Memory B cell (primary cell): Measurements from ENCODE around the gene MAN2C1.
"Not testable (repeated sequence)": the region's sequence is repeated elsewhere in the genome, so short reads cannot be mapped to it uniquely, and the experiment has no call there.

Source experiments
- ATAC-seq: fragments of 150-1000 bp; cut with Tn5 transposase; 2 replicates; pipeline ENCODE4 v1.10.0; 2021; ENCODE audit warnings: low read depth, mild to moderate bottlenecking, moderate library complexity
- DNase-seq, 2 donors: peaks; one replicate each; pipeline ENCODE4 v3.0.0; 2022; ENCODE audit warnings: low spot score in 2 of 2
- H3K27ac Mint-ChIP-seq: one replicate; pipeline ENCODE4 v1.8.0; 2022; ENCODE audit warnings: mild to moderate bottlenecking, moderate library complexity, mixed read lengths
- H3K27me3 Mint-ChIP-seq: one replicate; pipeline ENCODE4 v1.8.0; 2022; ENCODE audit warnings: mixed read lengths
- H3K36me3 Mint-ChIP-seq: one replicate; pipeline ENCODE4 v1.8.0; 2022; ENCODE audit warnings: mild to moderate bottlenecking, mixed read lengths
- H3K4me1 Mint-ChIP-seq: one replicate; pipeline ENCODE4 v1.8.0; 2022; ENCODE audit warnings: mixed read lengths
- H3K4me3 Mint-ChIP-seq: one replicate; pipeline ENCODE4 v1.8.0; 2022; ENCODE audit warnings: mild to moderate bottlenecking, moderate library complexity, mixed read lengths
- H3K9me3 Mint-ChIP-seq: one replicate; pipeline ENCODE4 v1.8.0; 2022; ENCODE audit warnings: mixed read lengths

The MAN2C1 gene

GRCh38 chr15:75325922-75326321 is 42.5 kb downstream of the MAN2C1 start:
- DNase-seq, result no peak
- peaks cover 10% of the 10 kb centered on the region for H3K27me3 Mint-ChIP-seq

GRCh38 chr15:75321711-75322110 is 46.7 kb downstream of the MAN2C1 start:
- DNase-seq, result no peak
- Mint-ChIP-seq H3K27ac (no peak overlapping the region), H3K36me3 (no peaks in the 10 kb centered on the region), H3K4me1 (no peaks in the 10 kb centered on the region), H3K4me3 (no peak overlapping the region), H3K27me3 (peaks cover 3% of the 10 kb centered on the region), H3K9me3 (no peaks in the 10 kb centered on the region)
- ATAC-seq, result no peak

More at GRCh38 chr15:75325922-75326321, 42.5 kb downstream of the MAN2C1 start:
- H3K27ac Mint-ChIP-seq, result no peak overlapping the region
- no peak for ATAC-seq
- H3K4me1 Mint-ChIP-seq, result peaks cover 3% of the 10 kb centered on the region
- no peaks in the 10 kb centered on the region for H3K36me3 Mint-ChIP-seq
- no peaks in the 10 kb centered on the region for H3K9me3 Mint-ChIP-seq
- H3K4me3 Mint-ChIP-seq, result no peak overlapping the region

DNA sequence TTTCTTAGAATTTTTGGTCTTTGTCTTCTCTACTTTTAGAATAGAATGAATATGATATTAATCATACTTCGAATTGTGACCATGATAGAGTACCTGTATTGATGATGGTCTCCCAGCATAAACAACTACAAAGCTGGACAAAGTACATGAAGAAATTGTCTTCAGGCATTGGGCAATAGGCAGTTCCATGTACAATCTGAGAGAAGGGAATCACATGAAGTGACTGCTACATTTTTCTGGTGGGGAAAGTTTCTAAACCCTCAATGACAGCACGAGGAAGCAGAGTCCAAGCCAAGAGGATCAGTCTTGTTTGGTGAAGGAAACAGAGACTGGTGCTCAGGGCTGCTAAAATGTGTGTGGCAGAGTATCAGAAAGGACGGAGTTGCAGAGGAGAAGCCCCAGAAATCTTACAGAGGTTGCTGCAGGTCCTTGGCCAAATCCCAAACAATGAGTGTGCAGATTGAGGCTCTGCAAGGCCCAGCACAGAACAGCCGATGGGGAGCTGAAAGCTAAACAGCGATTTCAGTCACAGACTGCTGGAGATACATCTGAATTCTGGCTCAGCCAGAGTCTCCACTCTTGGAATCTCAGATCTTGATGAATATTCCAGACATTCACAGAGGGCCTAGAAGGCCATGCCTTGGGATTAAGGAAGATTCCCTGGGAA is 49.0 kb downstream of the MAN2C1 start:
- DNase-seq, H3K27ac Mint-ChIP-seq, H3K36me3 Mint-ChIP-seq, ATAC-seq, H3K9me3 Mint-ChIP-seq, H3K4me3 Mint-ChIP-seq, H3K27me3 Mint-ChIP-seq, H3K4me1 Mint-ChIP-seq: not testable (repeated sequence)

DNA sequence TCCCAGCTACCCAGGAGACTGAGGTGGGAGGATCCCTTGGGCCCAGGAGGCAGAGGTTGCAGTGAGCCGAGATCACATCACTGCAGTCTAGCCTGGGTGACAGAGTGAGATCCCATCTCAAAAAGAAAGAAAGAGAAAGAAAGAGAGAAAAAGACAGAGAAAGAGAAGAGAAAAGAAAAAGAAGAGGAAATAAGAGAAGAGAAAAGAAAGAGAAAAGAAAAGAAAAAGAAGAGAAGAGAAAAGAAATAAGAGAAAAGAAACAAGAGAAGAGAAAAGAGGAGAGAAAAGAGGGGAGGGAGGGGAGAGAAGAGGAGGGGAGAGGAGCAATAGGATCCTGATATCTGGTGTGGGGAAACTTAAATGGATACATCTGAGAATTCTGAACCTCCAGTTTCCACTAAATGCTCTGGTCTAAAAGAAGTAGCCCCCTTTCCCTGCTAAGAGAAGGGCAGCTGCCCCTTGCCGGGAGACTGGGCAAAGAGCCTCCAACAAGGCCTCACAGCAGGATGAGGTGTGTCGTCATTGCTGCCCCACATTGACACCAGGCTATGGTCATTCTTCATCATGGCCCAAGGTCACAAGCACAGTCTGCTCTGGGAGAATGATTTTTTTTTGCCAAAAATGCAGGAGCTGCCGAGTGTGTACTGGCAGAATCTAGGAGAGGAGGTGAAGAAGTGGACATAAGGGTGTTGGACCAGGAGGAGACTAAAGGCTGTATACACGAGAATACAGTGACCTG is 53.7 kb downstream of the MAN2C1 start:
- Mint-ChIP-seq H3K36me3 (no peaks in the 10 kb centered on the region), H3K27me3 (peaks cover 10% of the 10 kb centered on the region), H3K27ac (no peak overlapping the region), H3K9me3 (no peaks in the 10 kb centered on the region), H3K4me1 (no peaks in the 10 kb centered on the region), H3K4me3 (no peak overlapping the region)
- ATAC-seq (no peak), DNase-seq (no peak)

DNA sequence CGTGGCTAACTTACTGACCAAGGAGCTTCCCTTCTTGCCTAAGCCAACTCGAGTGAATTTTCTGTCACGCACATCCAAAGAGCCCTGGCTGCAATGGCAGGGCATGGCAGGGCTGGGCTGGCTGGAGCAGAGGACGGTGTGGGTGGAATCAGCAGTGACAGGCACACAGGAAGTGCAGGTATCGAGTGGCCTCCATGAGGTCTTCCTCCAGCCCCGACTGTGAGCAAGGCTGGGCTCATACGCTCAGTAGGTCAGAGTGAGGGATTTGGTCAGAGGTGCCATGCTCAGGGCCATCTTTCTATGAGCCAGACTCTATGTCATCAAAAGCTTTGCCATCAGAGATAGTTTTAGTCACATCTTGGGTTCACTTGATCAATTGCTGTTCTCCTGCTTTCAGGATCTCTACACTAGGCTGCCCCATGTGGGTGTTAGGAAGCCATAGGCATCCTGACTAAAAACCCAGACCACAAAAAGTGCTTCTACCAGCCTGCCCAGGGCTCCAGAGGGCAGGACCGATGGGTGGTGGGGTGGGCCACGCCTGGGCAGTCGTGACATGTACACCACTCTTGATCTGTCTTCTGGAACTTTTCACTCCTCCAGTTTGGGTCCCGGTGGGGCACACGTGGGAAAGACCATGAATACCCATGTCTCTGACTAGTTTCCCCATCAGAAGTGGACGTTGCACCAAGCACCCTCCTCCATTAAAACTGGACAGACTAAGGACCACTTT is 55.1 kb downstream of the MAN2C1 start:
- DNase-seq (no peak), ATAC-seq (no peak)
- H3K36me3 Mint-ChIP-seq, result no peaks in the 10 kb centered on the region
- H3K27ac Mint-ChIP-seq, result no peak overlapping the region
- no peaks in the 10 kb centered on the region for H3K9me3 Mint-ChIP-seq
- H3K4me3 Mint-ChIP-seq, result no peak overlapping the region
- no peaks in the 10 kb centered on the region for H3K4me1 Mint-ChIP-seq
- H3K27me3 Mint-ChIP-seq, result peaks cover 13% of the 10 kb centered on the region

GRCh38 chr15:75312548-75312947 is 55.9 kb downstream of the MAN2C1 start:
- H3K27ac Mint-ChIP-seq, H3K4me1 Mint-ChIP-seq, DNase-seq, H3K4me3 Mint-ChIP-seq, ATAC-seq, H3K9me3 Mint-ChIP-seq, H3K36me3 Mint-ChIP-seq: not testable (repeated sequence)
- H3K27me3 Mint-ChIP-seq, result peaks cover 18% of the 10 kb centered on the region

GRCh38 chr15:75309711-75310110 is 58.7 kb downstream of the MAN2C1 start:
- no peaks in the 10 kb centered on the region for H3K4me1 Mint-ChIP-seq
- ATAC-seq, result no peak
- peaks cover 32% of the 10 kb centered on the region for H3K27me3 Mint-ChIP-seq

GRCh38 chr15:75307778-75308390 is 60.5 kb downstream of the MAN2C1 start:
- H3K27ac Mint-ChIP-seq, result no peak overlapping the region
- H3K36me3 Mint-ChIP-seq, result no peaks in the 10 kb centered on the region
- H3K4me1 Mint-ChIP-seq, result no peaks in the 10 kb centered on the region
- ATAC-seq (peak; percentile 64), DNase-seq (no peak)
- no peak overlapping the region for H3K4me3 Mint-ChIP-seq
- no peaks in the 10 kb centered on the region for H3K9me3 Mint-ChIP-seq
- H3K27me3 Mint-ChIP-seq, result peaks cover 38% of the 10 kb centered on the region

More at GRCh38 chr15:75309711-75310110, 58.7 kb downstream of the MAN2C1 start:
- Mint-ChIP-seq H3K4me3 (no peak overlapping the region), H3K27ac (peak overlapping the region; percentile 21), H3K9me3 (no peaks in the 10 kb centered on the region), H3K36me3 (no peaks in the 10 kb centered on the region)
- DNase-seq, result no peak

- H3K4me3 Mint-ChIP-seq, result no peak overlapping the region
- H3K27ac Mint-ChIP-seq, result no peak overlapping the region
- DNase-seq (no peak), ATAC-seq (no peak)
- no peaks in the 10 kb centered on the region for H3K9me3 Mint-ChIP-seq
- H3K4me1 Mint-ChIP-seq, result no peaks in the 10 kb centered on the region
- peaks cover 33% of the 10 kb centered on the region for H3K27me3 Mint-ChIP-seq
- no peaks in the 10 kb centered on the region for H3K36me3 Mint-ChIP-seq
Measured at GRCh38 chr15:75306188-75306587, 62.2 kb downstream of the MAN2C1 start.
